HEK293 (cell line): Measurements from ENCODE around the gene SEC24A.

Source experiments
- CTCF ChIP-seq: fragments of 450-650 bp; formaldehyde crosslinking; IDR thresholded peaks from 2 replicates; pipeline ENCODE4 v1.5.1; 2016; ENCODE audit warnings: missing biosample characterization, missing genetic modification characterization
- MYNN ChIP-seq: fragments of 450-650 bp; formaldehyde crosslinking; IDR thresholded peaks from 2 replicates; pipeline ENCODE4 v1.5.1; 2016; ENCODE audit warnings: missing biosample characterization, missing genetic modification characterization, borderline replicate concordance
- PBX3 ChIP-seq: sonication (generic); formaldehyde crosslinking; IDR thresholded peaks from 2 replicates; pipeline ENCODE4 v1.8.1; 2022; ENCODE audit warnings: mild to moderate bottlenecking, moderate library complexity, missing genetic modification reagents
- ZNF555 ChIP-seq: fragments of 450-650 bp; formaldehyde crosslinking; conservative IDR thresholded peaks from 2 replicates; pipeline ENCODE4 v1.5.1; 2017; ENCODE audit warnings: missing biosample characterization, mild to moderate bottlenecking, missing genetic modification characterization, inconsistent platforms

- no peak for TF ChIP-seq ZNF555
- no peak for TF ChIP-seq MYNN (tag by site-specific recombination)
- TF ChIP-seq PBX3 (CRISPR knock-in tag): no peak
- TF ChIP-seq CTCF (tag by site-specific recombination): no peak
These were observed 8.1 kb downstream of the SEC24A start for GRCh38 chr5:134656690-134657089.
